Caki2 (cell line): Measurements from ENCODE around the gene GAREM2. TPM values are rescaled to one million over a fixed set of nuclear protein-coding genes. Genes with fewer than 3 reads are reported as not detected.
"Not testable (repeated sequence)": the region's sequence is repeated elsewhere in the genome, so short reads cannot be mapped to it uniquely, and the experiment has no call there.

ENCODE experiments used
- DNase-seq: peaks from one replicate; pipeline ENCODE4 v3.0.0-alpha.2; 2015; ENCODE audit warnings: low read depth
- in situ Hi-C: cut with HindIII; loops from 2 replicates; pipeline ENCODE4 v1.10.0; 2016; ENCODE audit warnings: low sequenced_read_pairs, low pct_unique_long_range_greater_than_20kb, mixed read lengths
- total RNA-seq: library from RNA; depleted of rRNA; stranded (reverse); fragments of >200 nt; shearing (Covaris generic); gene quantifications from 2 replicates; pipeline ENCODE4 v1.2.3, GENCODE V29; 2014; ENCODE audit warnings: low replicate concordance

Gene GAREM2
- total RNA-seq, 1 experiment from 2014 or later = 3.6 TPM

GRCh38 chr2:26166541-26166940 is 6.3 kb upstream of the GAREM2 start:
- DNase-seq, in situ Hi-C loops: not testable (repeated sequence)

- DNase-seq = no peak
- in situ Hi-C loops = no loop called here
Measured at GRCh38 chr2:26168785-26169184, 4.1 kb upstream of the GAREM2 start.

GRCh38 chr2:26169226-26169625 is 3.7 kb upstream of the GAREM2 start:
- no peak for DNase-seq
- in situ Hi-C loops = no loop called here

- in situ Hi-C loops = no loop called here
- no peak for DNase-seq
Measured at GRCh38 chr2:26169681-26170414, 3.0 kb upstream of the GAREM2 start.

GRCh38 chr2:26170795-26171194 is 2.1 kb upstream of the GAREM2 start:
- no peak for DNase-seq

GRCh38 chr2:26172189-26172870 is 558 bp upstream of the GAREM2 start:
- no peak for DNase-seq
- in situ Hi-C loops = no loop called here

More at GRCh38 chr2:26170795-26171194, 2.1 kb upstream of the GAREM2 start:
- in situ Hi-C loops = no loop called here

GRCh38 chr2:26173776-26174482 is 1.0 kb downstream of the GAREM2 start:
- in situ Hi-C loops = no loop called here
- no peak for DNase-seq

GRCh38 chr2:26174691-26175465 is 2.0 kb downstream of the GAREM2 start:
- DNase-seq = no peak
- in situ Hi-C loops = no loop called here

- in situ Hi-C loops = no loop called here
Measured at GRCh38 chr2:26175466-26176278, 2.8 kb downstream of the GAREM2 start.

GRCh38 chr2:26176279-26176615 is 3.4 kb downstream of the GAREM2 start:
- in situ Hi-C loops = no loop called here
- no peak for DNase-seq

More at GRCh38 chr2:26175466-26176278, 2.8 kb downstream of the GAREM2 start:
- no peak for DNase-seq

- in situ Hi-C loops = no loop called here
- no peak for DNase-seq
Measured at GRCh38 chr2:26177122-26177521, 4.2 kb downstream of the GAREM2 start.

- DNase-seq = no peak
- in situ Hi-C loops = no loop called here
Measured at GRCh38 chr2:26178246-26178645, 5.4 kb downstream of the GAREM2 start.

- DNase-seq = peak; percentile 54
- in situ Hi-C loops = no loop called here
Measured at GRCh38 chr2:26178746-26179436, 6.0 kb downstream of the GAREM2 start.

- no peak for DNase-seq
- in situ Hi-C loops = no loop called here
Measured at GRCh38 chr2:26179446-26179913, 6.6 kb downstream of the GAREM2 start.

- in situ Hi-C loops = no loop called here
Measured at GRCh38 chr2:26182441-26182840, 9.6 kb downstream of the GAREM2 start.

GRCh38 chr2:26182887-26183630 is 10.2 kb downstream of the GAREM2 start:
- in situ Hi-C loops = no loop called here
- DNase-seq = no peak

More at GRCh38 chr2:26182441-26182840, 9.6 kb downstream of the GAREM2 start:
- no peak for DNase-seq
